Epithelial cell of proximal tubule (primary cell): ENCODE measurements around the gene SLC8A2. TPM values are rescaled to one million over a fixed set of nuclear protein-coding genes. Genes with fewer than 3 reads are reported as not detected.

Experiments used
- DNase-seq: peaks from one replicate; pipeline ENCODE4 v3.0.0-alpha.2; 2011; ENCODE audit warnings: low read depth
- H3K4me3 ChIP-seq: 2 replicates; pipeline ENCODE4 v1.5.1; 2011; ENCODE audit warnings: low read depth, mild to moderate bottlenecking, low read length
- total RNA-seq: library from RNA; depleted of rRNA; stranded (reverse); fragments of >200 nt; gene quantifications from 2 replicates; pipeline ENCODE4 v1.2.3, GENCODE V29; 2015
- TF ChIP-seq, protein P1 (sequence below): conservative IDR thresholded peaks from 2 replicates; pipeline ENCODE4 v1.5.1; 2012; ENCODE audit warnings: low read depth, mild to moderate bottlenecking, low read length

SLC8A2 gene
- total RNA-seq, 1 donor from 2014 or later: not detected

DNA sequence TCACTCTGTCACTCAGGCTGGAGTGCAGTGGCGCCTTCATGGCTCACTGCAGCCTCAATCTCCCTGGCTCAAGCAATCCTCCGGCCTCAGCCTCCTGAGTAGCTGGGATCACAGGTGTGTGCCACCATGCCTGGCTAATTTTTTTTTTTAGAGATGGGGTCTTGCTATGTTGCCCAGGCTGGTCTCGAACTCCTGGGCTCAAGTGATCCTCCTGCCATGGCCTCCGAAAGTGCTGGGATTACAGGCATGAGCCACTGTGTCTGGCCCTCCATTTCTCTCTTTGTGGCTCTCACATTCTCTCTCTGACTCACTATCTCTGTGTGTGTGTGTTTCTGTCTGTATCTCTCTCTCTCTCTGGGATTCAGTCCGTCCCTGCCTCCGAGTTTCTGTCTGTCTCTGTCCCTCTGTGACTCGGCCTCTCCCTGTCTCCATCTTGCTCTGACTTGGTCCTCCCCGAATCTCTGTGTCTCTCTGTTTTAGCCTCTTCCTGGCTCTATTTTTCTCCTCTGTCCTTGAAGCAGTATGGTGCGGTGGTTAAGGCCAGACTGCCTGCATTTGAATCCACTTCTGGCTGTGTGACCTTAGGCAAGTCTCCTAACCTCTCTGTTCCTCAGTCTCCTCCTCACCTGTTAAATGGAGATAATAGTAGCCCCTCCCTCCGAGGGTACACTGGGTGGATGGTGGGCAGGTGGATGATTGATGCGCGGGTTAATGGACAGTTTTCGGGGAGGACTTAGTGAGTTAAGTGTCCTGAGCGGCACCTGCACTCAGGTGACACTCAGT, 63.3 kb downstream of the SLC8A2 start:
- H3K4me3 ChIP-seq: no peak overlapping the region
- DNase-seq: no peak
- TF ChIP-seq, protein P1, sequence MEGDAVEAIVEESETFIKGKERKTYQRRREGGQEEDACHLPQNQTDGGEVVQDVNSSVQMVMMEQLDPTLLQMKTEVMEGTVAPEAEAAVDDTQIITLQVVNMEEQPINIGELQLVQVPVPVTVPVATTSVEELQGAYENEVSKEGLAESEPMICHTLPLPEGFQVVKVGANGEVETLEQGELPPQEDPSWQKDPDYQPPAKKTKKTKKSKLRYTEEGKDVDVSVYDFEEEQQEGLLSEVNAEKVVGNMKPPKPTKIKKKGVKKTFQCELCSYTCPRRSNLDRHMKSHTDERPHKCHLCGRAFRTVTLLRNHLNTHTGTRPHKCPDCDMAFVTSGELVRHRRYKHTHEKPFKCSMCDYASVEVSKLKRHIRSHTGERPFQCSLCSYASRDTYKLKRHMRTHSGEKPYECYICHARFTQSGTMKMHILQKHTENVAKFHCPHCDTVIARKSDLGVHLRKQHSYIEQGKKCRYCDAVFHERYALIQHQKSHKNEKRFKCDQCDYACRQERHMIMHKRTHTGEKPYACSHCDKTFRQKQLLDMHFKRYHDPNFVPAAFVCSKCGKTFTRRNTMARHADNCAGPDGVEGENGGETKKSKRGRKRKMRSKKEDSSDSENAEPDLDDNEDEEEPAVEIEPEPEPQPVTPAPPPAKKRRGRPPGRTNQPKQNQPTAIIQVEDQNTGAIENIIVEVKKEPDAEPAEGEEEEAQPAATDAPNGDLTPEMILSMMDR: no peak

DNA sequence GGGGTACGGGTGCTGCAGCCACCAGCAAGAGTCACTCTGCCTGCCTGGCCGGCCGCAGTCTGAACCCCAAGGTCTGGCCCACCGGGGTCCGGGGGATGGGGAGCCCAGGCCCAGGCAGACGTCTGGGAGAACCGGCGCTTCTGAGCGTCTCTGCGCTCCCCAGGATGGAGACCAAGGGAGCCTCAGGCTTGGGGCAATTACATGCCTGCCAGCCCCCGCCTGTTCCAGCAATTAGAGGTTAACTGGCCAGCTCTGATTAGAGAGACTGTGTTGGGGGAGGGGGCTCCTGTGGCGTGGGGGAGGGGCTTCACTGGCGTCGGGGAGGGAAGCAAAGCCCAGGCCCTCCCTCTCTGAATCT, 64.3 kb downstream of the SLC8A2 start:
- no peak for DNase-seq
- H3K4me3 ChIP-seq: no peak overlapping the region
- TF ChIP-seq, protein P1: no peak

DNA sequence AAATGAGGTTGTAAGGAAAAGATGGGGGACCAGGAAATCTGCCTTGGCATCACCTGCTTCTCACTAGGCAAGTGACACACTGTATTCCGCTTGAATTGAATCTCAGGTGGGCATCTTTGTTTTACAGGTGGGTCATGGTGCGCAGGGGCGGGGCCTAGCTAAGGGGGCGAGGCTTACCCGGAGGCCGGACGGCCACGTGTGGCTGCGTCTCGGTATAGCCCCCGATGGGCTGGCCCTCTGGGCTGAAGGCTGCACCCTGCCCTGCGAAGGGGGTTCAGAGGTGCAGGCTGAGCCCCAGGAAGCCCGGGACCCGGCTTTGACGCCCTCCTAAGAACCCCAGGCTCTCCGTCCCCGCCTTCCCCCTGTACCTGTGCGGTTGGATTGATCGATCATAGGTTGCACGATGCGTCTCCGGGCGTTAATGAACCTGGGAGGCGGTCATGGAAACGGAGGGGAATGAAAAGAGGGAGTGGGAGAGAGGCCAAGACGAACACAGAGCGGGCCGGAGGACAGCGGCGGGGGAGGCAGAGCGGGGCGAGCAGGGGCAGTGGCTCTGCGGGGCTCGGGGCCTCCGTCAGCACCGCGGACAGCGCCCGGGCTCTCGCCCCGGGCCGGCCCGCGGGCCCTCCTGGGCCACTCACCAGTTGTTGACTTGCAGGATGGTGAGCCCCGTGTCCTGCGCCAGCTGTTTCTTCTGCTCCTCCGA, 64.8 kb downstream of the SLC8A2 start:
- TF ChIP-seq, protein P1: no peak
- H3K4me3 ChIP-seq: no peak overlapping the region
- DNase-seq: no peak

DNA sequence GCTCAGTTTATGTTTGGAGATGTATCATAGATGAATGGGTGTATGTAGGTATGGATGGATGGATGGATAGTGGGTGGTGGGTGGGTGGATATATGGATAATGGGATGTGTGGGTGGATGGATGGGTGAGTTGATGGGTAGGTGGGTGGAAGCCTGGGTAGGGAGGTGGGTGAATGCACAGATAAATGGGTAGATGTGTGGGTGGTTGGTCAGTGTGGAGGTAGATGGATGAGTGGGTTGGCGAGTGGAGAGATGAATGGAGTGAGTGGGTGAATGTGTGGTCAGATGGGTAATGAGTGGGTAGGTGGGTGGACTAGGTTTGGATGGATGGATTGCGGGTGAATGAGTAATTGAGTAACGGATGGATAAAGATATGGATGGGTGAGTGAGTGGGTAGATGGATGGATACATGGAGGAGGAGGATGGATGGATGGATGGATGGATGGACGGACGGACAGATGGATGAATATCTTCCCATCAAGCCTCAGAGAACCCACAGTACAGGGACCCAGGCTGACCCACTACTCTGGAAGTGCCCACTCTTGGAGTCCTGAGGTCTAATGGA, 65.8 kb downstream of the SLC8A2 start:
- DNase-seq: no peak
- no peak overlapping the region for H3K4me3 ChIP-seq
- TF ChIP-seq, protein P1: no peak

DNA sequence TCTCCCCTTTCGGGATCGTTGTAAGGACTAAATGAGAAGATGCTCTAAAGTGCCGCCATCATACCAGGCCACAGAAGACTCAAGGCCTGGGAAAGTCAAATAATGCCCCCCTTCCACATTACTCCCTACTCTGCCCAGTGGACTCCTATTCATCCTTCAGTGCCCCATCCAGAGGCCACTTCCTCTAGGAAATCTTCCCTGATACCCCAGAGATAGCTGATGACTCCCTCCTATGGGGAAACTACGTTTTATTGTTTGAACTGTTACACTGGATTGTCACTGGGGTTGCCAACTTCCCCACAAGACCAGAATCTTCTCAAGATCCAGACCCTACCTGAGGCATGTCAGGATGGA, 66.5 kb downstream of the SLC8A2 start:
- no peak for DNase-seq
- TF ChIP-seq, protein P1: no peak
- no peak overlapping the region for H3K4me3 ChIP-seq

DNA sequence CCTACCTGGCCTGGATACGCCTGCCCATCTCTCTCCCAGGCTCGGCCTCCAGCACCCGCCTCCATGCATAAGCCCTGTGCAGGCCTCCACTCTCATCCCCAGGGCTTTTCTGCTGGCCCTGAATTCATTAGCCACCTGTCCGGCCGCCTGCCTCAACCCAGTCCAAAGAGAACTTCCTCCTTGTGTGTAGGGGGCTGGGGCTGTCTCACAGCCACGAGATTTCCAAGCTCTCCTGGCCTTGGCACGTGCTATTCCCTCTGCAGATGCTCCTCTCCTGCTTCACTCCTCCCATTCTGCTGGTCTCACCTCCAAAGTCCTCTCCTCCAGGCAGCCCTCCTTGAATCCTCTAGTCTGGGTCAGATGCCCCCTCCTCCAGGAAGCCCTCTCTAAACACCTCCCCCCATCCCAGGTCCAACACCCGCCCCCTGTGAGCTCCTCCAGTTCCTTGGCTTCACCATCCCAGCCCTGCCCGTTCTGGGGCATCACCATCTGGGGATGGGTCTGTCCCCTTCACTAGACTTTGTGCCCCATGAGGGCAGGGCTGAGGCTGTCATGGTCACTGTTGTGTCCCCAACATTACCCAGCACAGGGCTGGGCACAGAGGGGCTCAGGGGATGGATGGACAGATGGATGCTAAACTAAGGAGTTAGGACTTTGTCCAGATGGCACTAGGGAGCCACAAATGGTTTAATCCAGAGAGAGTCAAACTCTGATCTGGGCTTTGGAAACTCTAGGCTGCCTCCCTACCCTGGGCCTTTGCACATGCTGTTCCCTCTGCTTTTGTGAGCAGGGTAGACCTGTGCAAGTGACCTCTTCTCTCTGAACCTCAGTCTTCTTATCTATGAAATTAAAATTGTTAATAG, 67.1 kb downstream of the SLC8A2 start:
- no peak overlapping the region for H3K4me3 ChIP-seq
- TF ChIP-seq, protein P1: no peak
- DNase-seq: no peak
